HG03442 (cell line): Measurements from ENCODE around the gene PSAPL1.

Experiments used
- ATAC-seq: cut with Tn5 transposase; IDR thresholded peaks from one replicate; pipeline ENCODE4 v1.9.1; 2021; ENCODE audit warnings: mild to moderate bottlenecking, moderate library complexity; ENCODE audit not compliant: unreplicated experiment

Gene PSAPL1, protein sequence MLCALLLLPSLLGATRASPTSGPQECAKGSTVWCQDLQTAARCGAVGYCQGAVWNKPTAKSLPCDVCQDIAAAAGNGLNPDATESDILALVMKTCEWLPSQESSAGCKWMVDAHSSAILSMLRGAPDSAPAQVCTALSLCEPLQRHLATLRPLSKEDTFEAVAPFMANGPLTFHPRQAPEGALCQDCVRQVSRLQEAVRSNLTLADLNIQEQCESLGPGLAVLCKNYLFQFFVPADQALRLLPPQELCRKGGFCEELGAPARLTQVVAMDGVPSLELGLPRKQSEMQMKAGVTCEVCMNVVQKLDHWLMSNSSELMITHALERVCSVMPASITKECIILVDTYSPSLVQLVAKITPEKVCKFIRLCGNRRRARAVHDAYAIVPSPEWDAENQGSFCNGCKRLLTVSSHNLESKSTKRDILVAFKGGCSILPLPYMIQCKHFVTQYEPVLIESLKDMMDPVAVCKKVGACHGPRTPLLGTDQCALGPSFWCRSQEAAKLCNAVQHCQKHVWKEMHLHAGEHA

DNA sequence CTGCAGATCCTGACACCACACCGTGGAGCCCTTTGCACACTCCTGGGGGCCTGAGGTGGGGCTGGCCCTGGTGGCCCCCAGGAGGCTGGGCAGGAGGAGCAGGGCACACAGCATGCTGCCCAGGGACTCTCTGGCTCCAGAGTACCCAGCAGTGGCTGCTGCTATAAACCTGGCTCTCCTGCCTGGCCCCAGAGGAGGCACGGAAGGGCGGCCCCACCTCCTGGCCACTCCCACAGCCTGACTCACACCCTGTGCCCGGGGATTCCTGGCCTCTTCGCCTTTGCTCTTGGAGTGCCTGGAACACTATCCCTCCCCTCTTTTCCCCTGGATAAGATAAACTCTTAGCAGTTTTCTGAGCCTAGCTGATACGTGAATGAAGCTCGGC is at the start of gene PSAPL1:
TSS of gene PSAPL1 (minus strand) at position 165 of the 385 bp plus-strand sequence. CDS start at position 114, 51 bp downstream.
- no peak for ATAC-seq

- no peak for ATAC-seq
Observed at GRCh38 chr4:7481227-7481626, 46.5 kb upstream of the PSAPL1 start.

DNA sequence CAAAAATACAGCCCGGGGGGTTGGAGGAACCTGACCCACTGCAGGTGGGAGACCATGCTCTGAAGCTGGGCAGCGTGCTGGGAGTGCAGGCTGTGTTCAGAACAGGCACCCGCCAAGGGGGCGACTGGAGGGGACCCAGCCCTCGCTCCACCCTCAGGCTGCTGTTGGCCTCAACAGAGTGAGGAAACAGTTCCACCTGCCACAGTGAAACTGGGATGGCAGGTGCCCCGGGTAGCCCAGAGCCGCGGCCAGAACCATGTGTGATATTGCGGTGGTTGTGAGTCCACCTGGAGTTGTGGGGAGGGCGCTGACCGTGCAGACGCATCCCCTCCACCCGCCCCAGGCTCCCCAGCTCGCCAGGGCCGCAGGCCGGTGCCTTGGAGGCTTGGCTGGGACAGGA is 45.7 kb upstream of the PSAPL1 start:
- ATAC-seq: no peak

- no peak for ATAC-seq
Observed at GRCh38 chr4:7478665-7479064, 43.9 kb upstream of the PSAPL1 start.

DNA sequence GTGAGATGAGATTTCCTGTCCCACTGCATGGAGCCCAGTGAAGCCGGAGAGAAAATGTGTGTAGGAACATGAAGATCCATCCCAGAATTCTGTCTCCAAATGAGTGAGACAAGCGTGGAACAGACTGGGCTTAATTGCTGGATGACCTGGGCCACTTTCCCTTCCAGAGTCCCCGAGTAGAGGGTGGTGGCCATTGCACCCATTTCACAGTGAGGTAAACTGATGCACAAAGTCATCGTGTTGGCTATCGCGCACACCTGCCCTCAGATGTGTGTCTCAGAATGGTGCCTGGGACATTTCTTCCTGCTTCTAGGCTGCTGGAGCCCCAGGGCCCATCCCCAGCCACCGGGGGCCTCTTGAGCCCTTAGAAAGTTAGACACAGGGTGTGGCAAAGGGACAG is 43.0 kb upstream of the PSAPL1 start:
- ATAC-seq: no peak

DNA sequence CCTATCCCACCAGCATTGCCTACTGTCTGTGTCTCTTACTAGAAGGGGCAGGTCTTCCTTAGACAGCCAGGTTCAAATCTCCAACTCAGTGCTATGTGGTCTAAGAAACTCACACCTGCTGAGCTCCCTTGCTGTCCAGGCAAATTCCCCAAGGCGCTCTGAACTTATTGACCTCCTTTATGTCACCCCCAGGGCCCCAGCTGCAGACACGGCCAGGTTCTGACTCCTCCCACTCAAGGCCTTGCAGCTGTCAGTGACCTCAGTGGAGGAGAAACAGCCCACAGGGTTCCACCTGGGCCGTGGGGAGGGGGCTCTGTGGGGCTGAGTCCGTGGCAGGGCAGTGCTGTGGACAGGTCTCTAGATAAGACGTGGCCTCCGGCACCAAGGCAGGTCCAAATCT is 42.1 kb upstream of the PSAPL1 start:
- ATAC-seq: no peak

- ATAC-seq: no peak
Observed at GRCh38 chr4:7475207-7475606, 40.5 kb upstream of the PSAPL1 start.

DNA sequence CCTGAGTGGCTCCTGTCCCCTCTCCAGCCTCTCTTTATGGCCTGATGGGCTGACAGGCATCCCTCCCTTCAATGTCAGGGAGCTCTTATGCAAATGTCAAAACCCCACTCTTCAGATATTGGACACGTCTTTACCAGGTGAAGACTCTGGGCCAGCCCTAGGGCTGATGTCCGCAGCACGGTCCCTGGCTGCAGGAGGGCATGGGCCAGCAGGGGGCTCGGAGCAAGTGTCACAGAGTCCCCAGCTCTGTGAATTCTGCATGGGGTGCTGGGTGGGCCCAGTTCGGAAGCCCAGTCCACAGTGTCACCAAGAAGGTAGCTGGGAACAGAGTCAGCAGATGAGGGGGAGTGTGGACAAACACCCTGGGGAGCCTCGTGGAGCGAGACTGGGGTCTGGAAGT is 39.6 kb upstream of the PSAPL1 start:
- ATAC-seq: no peak

DNA sequence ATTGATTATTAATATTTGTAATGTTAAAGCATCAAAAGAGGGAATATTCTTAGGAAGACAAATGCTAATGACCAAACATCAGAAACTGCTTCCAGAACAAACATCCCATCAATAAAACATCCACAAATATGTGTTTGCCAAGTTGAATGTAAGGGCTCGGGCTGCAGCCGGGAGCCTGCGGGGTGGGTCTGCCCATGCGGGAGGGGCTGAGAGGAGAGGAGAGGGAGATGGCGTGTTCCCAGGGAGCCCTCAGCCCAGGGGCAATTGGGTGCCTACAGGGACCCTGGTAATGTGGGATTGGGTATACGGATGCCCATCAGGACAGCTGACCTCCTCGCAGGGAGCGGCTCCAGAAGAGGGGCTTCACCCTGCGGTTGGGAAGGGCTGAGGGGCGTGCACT is 38.4 kb upstream of the PSAPL1 start:
- ATAC-seq: no peak

DNA sequence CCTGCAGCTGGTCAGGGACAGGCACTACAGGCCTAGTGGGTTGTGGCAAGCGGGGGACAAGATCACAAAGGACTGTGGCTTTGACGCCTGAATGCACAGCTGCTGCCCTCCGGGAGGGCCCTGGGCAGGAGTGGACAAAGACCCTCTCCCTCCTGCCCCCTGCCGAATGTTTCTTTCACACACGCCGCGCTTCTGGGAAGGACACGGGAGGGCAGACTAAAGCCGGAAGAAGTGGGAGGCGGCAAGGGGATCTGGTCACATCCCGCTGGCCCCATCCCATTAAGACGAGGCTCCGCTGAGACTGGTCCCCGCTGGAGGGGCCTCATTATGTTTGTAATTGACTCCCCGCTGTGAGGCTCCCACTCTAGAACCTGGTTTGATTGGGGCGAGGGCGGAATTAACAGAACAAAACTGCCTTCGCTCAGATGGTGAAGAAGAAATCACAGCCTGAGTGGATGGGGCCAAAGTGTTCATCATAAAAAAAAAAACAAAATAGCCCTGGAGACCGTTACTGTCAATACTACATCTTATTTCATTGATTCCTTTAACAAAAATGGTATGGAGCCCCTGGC is 37.8 kb upstream of the PSAPL1 start:
- no peak for ATAC-seq

- ATAC-seq: no peak
Observed at GRCh38 chr4:7470522-7471128, 35.9 kb upstream of the PSAPL1 start.

GRCh38 chr4:7470111-7470510 is 35.4 kb upstream of the PSAPL1 start:
- ATAC-seq: no peak

DNA sequence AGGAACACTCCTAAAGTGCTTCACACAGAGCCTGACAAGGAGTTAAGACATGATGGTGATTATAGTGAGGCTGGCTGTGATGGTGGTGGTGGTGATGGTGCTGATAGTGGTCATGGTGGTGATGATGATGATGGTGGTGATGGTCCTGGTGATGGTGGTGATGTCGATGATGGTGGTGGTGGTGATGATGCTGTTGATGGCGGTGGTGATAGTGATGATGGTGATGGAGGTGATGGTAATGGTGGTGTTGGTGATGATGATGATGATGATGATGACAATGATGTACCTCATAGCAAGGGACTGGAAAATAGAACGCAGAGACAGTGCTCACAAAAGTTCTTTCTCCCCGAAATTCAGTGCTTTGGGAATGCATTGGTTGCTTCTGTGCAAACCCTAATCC is 34.3 kb upstream of the PSAPL1 start:
- no peak for ATAC-seq

DNA sequence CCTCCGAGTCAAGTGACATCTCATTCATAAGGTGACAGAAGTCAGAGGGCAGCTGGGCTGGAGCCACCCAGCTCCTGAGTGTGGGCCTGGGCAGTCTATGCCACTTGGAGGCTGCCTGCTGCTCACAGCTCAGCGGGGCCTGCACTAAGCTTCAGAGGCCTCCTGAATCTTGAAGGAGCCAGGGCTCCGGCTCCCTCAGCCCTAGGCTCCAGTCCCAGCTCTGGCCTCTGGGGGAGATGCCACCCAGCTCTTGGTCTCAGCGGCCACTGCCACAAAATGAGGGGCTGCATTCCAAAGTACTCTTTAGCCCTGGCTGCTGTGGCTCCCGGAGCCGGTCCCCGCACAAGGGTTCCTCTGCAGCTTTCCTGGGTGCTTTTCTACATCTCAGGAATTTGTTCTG is 32.7 kb upstream of the PSAPL1 start:
- ATAC-seq: no peak

DNA sequence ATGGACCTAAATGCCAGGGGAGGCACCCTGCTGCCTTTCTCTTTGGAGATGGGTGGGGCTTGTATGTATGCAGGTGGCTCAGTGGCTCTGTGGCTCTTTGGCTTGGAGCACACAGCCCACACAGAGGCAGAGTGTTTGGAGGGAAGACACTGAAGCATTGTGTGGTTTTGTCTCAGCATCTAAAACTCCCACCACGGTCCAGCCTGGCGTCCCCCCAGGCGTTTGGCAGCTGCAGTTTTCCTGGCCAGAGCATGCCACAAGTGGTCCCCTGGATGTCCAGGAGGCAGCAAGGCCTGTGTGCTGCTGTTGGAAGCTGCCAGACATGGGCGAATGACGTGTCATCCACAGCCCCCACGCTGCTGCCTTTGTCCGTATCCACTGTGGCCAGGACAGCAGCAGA is 32.2 kb upstream of the PSAPL1 start:
- ATAC-seq: no peak

DNA sequence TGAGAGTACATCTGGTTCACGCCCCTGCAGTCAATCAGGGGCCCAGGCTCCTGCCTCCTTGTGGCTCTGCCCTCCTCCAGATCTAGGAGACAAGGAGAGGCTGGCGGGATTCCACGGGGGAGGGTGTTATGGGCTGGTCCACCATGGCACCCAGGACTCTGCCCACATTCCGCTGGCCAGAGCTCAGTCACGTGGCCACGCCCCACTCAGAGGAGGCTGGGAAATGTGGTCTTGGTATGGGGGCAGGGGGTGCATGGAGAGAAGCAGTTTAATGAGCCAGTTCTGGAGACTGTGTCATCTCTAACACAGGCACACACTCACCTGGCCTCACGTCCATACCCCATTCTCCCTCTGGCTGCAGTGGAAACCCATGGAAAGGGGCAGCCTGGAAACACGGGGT is 31.5 kb upstream of the PSAPL1 start:
- no peak for ATAC-seq

DNA sequence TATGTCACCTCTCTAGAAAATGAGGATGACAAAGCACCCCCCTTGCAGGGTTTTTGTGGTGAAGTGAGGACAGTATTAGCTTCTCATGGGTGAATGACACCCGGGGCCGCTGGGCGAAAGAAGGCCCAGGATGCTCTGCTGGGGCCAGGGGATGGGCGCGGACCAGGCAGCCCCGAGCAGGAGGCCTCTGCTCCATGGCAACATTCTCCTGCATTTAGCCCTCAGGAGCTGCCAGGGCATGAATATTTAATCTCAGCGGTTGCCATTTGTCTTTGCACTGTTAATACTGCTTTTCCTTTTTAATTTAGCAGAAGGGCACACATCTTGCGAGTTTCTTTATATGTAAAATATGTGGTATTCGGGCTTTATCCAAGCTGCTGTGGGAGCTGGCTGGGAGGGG is 30.3 kb upstream of the PSAPL1 start:
- no peak for ATAC-seq

GRCh38 chr4:7464259-7464655 is 29.5 kb upstream of the PSAPL1 start:
- no peak for ATAC-seq

DNA sequence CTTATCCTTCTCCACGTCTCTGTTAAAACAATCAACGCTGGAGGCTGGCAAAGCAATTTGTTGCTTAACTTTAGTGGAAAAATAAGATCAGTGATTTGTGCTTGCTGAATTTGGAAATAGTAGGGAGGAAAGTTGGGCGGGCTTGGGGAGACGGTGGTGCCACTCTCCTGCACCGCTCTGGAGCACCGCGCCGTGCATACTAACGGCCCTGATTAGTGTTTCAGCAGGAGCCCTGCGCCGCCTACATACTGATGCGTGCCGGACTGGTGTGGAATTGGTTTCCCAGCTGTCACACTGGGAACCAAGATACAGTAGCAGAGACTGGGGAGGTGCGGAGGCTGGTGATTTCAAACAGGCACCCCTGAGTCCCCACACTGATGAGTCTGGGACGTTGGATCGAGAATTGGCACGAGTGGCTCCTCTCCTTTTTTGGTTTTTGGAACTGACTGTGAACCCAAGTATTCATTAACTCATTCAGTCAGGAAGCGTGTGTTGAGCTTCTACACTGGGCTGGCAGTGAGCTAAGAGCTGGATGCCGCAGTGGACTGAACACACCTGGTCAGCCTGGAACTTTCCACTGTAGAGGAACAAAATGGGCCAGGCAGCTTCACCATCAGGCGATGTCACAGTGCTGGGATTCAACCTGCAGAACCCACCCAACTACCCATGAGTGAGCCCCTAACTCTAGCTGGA is 29.0 kb upstream of the PSAPL1 start:
- ATAC-seq: no peak

DNA sequence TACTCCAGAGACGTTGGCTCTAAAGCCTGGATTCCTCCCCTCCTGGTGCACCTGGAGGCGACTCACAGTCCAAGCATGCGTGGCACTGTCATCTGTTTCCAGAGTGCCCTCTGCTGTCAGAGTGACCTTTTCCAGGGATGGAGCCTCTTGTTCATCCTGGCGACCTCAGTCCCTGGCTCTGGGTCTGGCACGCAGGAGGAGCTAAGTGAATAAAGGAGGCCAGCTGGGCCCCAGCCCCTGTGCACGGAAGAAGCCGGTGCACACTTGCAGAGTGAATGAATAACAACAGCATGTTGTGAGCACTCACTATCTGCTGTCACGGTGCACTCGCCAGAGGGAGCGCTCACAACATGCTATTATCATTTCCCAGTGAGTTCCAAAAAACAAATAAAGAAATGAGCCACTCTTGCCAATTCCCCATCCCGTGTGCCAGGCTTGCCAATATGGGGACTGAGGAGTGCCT is 27.8 kb upstream of the PSAPL1 start:
- no peak for ATAC-seq

GRCh38 chr4:7461230-7461629 is 26.5 kb upstream of the PSAPL1 start:
- no peak for ATAC-seq
